ENCODE results near the gene ARHGAP10.
"Not testable (repeated sequence)": the region's sequence is repeated elsewhere in the genome, so short reads cannot be mapped to it uniquely, and the experiment has no call there.

ARHGAP10 gene

DNA sequence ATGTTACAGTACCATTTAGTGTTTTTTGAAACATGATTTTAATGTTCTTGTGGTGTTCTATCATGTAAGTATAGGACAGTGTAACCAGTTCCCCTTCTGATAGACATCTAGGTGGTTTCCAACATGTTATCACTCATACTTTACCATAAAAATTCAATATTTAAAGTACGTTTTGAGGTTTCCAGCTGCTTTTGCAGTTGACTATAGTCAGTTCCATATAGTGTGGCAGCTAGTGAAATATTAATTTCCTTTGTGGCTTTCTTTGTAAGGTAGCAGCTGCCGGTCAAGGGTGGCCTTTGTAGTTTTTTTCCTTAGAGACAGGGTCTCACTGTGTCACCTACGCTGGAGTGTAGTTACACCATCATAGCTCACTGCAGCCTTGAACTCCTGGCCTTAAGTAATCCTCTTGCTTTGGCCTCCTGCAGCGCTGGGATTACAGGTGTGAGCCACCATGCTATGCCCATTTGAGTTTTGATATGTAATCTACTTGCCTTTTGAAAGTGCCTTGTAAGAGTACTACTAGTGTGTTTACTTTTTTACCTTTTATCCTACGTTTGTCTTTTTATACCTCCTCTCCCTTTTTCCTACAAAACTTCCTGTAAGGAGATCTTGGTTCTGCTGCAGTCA is 63.0 kb downstream of the ARHGAP10 start:
- no peak for DNase-seq

DNA sequence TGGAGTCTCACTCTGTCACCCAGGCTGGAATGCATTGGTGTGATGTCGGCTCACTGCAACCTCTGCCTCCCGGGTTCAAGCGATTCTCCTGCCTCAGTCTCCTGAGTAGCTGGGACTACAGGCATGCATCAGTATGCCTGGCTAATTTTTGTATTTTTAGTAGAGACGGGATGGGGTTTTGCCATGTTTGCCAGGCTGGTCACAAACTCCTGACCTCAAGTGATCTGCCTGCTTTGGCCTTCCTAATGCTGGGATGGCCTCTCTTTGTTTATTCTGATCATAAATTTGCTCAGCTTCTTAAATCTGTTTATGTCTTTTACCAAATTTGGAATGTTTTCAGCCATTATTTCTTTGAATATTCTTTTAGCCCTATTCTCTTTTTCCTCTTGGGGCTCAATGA is 67.2 kb downstream of the ARHGAP10 start:
- not testable (repeated sequence) for DNase-seq

DNA sequence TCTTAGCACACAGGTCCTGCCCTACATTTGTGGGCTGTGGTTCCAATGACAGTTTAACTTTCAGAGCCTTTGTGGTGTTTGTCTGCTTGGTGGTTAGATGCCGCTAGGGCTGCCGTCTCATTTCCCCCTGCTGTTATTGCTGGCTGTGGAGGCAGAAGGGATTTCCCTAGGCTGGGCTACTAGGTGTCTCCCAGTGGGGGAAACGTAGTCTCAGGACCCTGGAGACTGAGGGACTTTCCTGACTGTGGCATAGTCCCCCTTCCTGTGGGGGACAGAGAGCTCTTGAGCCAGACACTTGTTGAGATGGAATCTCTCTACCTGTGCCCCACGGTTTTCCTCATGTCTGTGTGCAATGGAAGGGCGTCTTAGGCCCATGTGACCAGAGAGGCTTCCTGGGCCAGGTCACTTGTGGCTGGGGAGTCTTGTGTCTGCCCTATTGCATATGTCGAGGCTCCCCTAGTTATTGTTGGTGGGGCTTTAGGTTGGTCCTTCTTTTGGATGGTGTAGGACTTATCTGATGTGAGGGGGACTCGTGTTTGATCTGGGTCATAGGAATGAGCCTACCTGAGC is 68.2 kb downstream of the ARHGAP10 start:
- DNase-seq: no peak

DNA sequence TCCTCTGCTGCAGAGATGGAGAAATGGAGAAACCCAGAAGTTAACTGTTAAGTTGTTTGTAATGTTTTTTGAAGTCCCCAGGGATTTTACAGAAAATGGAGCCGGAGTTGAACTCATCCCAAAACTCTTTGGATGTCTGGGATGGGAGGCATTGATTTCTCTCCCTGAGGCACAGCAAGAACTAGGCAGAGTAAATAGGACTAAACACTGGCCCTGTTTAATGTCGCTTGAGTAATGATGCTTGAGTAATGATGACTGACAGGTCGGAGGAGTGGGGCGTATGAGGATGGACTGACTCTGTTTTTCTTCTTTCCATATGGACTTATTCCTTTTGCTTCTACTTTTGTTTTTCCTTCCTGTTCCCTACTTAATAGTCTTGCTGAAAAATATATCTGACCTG is 69.9 kb downstream of the ARHGAP10 start:
- DNase-seq: no peak

DNA sequence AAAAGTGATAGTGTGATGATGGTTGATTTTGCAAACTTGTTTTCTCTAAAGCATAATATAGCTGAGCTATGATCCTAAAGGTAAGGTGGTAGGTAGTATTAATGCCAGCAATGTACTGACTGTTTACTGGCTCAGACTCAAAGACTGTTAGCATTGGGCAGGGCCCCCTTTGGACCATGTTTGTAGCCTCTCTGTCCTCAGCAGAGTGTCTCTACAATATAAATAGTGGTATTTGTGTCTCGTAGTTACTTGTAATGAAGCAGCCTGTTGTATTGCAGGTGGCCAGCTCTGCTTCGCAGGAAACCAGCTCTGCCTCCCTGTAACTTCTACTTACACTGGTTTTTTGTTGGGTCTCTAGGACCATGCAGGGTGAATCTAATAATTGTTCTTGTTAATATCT is 70.5 kb downstream of the ARHGAP10 start:
- DNase-seq: no peak

DNA sequence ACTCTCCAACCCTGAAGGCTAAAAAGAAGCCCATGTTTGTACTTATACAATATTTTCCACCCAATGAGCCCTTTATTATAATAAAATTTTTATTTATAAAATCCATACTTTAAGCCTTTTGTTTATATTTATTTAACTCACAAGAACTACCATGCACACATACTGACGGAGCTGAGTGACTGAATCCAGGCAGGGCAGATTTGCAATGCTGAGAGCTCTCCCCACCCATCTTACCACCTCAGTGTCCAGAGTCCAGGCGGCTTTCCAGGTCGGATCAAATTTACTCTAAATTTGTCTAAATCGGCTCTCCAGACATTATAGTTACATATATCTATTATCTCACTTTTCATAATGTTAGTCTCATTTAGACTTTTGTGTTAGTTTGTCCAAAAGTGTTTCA is 74.1 kb downstream of the ARHGAP10 start:
- DNase-seq: no peak

DNA sequence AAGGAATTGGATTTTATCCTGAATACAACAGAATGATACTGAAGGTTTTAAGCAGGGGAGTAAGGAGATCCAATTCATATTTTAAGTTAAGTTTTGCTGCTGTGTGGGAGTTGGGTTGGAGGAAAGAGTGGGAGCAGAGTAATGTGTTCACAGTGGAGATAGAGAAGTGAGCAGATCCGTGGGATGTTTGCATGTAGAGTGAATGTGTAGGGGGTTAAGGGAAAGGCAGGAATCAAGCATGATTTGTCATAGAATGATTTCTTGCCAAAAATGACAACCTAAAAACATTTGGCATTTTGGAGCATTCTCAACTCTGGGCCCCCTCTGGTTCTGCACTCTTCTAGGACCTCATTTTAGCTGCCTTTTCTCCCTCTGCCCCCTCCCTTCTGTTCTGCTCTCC is 76.6 kb downstream of the ARHGAP10 start:
- no peak for DNase-seq

DNA sequence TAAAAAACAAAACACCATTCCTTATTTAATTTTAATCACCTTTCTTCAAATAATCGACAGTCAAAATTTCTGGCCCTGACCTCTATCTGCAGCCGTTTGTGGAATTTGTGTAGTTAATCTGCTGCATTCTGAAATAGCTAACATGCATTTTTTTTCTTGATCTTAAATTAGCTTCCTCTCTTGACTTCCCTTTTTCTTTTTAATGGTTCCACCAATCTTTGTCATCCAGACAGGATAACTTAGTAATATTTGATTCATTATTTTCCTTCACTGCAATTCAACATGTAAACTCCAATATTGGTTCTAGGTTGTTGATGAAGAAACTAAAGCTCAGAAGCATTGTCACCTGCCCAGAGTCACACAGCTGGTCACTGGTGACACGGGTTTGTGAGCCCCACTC is 77.3 kb downstream of the ARHGAP10 start:
- DNase-seq: no peak

DNA sequence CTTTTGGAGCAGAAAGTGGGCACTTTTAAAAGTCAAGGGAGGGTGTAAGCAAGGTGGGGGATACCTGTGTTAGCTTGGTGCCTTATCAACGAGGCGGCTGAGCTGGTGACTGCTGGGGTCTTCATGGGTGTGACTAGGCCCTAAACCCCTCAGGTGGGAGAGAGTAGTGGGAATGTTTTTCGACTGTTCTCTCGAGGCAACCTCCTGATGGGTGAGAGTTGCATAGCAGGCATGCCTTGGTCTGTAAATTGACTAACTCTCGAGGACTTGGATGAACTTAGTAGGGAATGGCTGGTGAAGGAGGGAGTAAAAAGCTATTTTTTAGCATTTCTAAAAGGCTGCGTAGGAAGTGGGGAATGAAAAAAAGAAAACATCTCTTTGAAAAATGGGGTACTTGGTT is 80.0 kb downstream of the ARHGAP10 start:
- no peak for DNase-seq

DNA sequence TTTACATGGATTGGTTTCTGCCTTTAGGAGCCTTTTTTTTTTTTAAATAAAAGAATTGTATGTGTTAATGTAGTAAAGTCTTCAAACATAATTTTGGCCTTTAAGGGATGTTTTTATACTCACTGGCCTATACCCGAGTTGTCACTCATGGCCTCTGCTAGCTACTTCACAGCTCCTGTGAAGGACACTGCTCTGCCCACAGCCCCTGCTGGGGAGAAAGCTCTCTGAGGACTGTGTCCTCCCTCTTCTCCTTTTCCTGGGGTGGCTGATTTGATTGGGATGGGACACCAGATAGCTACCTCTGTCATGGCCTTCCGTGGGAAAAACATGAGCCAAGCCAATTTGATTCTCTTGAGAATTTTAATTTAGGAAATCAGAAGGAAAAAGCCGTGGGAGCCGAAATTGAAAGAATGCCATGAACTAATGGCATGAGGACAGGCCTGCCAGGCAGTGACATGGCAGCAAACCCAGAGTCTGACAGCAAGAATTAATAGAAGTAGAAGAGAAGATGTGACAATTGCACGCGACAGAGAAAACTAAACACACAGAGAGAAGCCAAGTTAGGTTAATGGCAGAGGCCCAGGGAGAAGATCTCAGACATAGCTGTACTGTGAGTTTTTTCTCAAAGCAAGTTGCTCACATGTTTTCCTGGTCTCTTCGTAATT is 81.4 kb downstream of the ARHGAP10 start:
- DNase-seq: no peak

DNA sequence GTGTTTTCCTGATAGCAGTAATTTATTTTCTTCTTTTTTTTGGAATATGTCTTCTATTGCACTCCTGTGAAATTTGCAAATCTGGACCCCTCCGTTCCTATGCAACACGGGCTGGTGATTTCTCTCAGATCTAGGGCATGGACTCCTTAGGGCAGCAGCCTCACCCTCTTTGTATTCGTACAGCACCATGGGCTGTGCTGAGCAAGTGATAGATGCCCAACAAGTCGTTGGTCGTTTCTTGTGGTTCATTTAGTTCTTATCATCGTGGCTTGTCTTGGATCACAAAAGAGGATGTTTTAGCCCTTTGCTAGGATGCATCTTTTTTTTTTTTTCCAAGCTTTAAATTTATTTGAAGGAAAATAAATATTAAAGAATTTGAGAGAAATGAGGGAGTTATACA is 82.1 kb downstream of the ARHGAP10 start:
- no peak for DNase-seq

DNA sequence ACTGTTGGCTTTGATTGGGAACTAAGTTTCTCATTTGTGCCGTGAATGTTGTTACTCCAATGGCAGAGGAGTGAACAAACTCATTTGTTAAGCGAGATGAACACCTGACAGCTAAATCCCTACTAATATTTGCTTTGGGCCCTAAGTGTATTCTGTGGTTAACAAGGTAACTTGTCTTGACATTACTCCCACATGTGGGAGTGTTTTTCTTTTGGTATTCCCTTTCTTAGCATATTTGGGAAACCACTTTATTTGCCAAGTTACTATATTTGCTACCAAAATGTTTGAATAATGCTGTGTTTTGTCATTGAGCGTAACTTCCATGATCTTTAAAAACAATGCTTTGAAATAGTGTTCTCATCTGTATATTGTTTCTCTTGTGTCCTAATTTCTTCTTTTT is 82.5 kb downstream of the ARHGAP10 start:
- DNase-seq: no peak

DNA sequence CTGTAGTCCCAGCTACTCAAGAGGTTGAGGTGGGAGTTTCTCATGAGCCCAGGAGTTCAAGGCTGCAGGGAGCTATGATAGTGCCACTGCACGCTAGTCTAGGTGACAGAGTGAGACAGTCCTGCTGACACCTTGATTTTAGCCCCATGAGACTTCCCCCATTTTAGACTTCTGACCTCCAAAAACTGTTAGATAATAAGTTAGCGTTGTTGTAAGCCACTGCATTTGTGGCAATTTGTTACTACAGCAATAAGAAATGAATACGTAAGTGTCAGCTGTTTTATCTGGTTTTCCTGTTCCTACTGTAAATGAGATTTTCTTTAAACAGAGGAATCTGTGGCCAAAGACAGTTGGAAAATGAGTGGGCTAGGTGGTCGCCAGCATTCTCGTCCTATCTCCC is 83.9 kb downstream of the ARHGAP10 start:
- DNase-seq: no peak

DNA sequence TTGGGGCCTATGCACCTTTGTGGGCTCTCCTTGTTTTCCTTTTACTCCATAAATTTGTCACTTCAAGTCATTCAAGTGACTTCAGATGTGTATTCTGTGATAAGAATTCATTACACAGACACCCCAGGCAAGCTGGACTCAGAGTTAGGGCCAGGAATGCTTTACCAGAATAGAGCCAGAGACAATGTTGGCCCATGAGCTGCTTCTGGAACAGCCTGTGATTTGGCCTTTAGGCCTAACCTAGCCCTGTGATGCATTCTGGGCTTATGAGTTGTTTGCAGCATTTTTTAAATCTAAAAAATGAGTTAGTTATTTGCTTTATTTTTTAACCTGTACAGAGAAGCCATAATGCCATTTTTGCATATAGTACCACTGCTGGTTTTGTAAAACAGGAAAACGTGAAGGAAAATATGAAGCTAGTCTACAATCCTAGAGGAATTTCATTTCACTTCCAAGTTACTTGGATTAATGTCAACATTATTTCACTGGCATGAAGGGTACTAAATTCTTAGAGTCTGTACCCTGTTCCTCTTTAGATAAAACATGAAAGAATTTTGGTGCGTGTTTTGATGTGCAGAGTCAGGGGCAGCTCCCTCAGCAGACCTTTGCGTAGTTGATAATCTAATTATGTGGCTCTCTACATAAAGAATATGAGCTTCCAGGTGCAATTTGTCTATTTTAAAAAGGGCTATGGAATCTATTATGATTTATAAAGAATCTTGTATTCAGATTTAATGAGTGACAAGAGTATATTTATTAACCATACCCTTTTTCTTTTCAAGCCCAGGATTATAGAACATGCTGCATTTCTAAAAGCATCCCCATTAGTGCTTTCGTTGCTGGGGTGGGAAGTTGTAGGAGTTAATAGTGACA is 84.7 kb downstream of the ARHGAP10 start:
- no peak for DNase-seq

DNA sequence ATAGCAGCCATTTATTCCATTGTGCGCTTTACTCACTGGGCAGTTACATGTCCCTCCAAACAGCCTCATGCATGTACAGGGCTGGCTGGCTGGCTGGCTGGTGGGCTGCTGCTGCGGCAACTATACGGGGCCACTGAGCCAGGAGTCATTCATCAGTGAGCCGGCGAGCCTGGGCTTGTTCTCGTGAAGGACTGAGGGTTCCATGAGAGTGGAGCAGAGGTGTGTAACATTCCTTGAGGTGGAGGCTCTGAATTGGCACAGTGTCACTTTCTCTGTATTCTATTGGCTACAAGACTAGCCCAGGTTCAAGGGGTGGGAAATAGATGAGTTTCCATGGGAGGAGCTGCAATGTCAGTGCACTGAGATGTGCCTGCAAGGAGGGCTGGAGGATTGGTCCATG is 89.1 kb downstream of the ARHGAP10 start:
- no peak for DNase-seq

DNA sequence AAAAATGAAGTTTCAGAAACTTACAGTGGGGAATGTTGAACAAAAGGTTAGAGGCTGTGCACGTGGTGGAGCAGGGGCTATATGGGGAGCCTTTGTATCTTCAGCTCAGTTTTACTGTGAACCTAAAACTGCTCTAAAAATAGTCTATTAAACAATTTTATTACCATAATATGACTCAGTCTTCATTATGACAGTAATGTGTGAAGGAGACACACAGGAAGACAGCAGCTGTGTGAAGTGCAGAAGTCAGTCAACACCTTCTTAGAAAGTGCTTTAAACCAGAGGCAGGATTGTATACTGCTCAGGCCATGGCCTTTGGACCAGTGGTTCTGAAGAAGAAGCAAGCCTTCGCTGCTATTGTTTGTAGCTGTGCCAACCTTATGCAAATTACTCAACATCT is 89.7 kb downstream of the ARHGAP10 start:
- no peak for DNase-seq

DNA sequence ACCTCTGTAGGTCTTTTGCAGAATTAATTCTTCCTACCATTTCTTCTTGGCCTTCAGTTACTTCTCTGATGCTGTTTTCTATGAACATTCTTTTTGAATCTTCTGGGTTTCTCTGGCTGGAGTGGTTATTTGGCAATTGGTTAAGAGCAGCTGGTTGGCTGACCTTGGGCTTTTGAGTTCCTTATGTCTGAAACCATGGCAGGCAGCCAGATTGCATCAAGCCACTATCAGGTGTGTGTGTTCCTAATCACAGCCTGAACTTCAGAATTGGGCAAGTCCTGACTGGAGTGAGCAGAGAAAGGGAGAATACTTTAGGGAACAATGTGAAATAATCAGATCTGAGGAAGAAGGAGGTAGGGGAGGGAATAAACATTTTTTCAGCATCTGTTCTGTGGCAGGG is 90.2 kb downstream of the ARHGAP10 start:
- DNase-seq: no peak

DNA sequence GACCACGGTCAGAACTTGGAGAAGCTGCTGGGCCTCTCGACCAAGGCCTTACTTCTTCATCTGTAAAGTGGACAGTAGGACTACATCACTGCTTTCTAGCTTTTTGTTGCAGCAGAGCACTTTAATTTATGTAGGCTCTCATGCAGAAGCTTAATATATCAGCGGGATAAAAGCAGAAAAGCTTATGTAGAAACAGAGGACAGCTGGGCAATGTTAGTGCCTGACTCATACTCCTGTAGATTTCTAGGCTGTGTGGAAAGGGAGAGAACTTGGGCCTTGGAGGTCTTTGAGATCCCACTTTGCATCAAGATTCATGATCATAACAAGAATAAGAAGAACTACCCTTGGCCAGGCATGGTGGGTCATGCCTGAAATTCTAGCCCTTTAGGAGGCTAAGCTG is 91.2 kb downstream of the ARHGAP10 start:
- DNase-seq: no peak

DNA sequence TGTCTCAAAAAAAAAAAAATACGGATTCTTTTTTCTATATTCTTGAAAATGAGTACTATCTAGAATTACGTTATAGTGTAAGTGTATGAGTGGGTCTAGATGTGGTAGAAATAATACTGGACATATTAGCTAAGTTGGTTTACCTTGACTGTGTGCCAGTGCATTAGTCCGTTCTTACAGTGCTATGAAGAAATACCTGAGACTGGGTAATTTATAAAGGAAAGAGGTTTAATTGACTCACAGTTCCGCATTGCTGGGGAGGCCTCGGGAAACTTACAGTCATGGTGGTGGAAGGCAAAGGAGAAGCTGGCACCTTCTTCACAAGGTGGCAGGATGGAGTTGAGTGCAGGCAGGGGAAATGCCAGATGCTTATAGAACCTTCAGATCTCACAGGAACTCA is 92.4 kb downstream of the ARHGAP10 start:
- DNase-seq: no peak

DNA sequence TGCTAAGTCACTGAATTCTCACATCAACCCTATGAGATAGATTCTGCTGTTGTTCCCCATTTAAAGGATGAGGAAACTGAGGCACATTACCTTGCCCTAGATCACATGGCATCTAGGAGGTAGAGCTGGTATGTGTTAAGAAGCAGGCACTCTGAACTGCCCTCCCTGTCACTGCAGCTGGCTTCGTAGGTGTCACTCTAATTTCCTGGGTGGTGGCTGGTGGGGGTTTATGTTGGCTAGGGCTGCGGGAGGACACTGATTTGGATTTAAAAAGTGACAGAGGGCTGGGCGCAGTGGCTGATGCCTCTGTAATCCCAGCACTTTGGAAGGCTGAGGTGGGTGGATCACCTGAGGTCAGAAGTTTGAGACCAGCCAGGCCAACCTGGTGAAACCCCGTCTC is 93.0 kb downstream of the ARHGAP10 start:
- DNase-seq: no peak

DNA sequence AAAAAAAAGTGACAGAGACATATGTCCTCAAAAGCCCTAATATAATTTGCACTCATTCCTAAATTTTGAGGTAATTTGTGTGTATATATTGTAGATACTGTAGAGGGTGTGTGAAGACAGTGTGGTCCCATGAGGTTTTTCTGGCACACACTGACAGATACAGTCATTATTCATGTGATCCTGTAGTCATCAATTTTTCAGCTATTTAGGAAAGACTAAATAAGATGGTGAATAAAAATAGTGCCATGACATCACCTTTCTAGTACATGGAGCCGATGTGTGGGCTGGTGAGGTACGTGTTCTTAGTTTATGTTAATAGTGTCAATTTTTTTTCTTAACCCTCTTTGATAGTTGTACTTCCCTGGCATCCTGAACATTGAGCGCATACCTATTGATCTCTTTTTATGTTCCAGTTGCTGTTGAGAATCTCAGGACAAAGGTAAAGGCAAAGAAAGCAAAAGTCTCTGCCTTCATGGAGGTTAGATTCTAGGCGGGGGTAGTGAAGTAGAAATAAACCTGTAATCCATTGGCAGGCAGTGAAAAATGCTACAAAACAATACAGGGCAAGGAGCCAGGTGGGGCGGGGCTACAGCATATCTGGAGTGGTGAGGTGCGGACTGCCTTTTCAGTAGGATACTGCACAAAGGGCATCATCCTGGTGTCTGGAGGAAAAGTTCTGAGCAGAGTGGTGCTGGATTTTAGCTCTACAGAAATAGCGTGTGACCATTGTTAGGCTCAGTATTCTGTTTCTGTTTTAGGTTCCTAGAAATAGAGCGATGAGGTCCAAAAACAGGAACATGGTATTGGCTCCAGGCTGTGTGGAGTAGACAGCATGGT is 93.8 kb downstream of the ARHGAP10 start:
- no peak for DNase-seq

DNA sequence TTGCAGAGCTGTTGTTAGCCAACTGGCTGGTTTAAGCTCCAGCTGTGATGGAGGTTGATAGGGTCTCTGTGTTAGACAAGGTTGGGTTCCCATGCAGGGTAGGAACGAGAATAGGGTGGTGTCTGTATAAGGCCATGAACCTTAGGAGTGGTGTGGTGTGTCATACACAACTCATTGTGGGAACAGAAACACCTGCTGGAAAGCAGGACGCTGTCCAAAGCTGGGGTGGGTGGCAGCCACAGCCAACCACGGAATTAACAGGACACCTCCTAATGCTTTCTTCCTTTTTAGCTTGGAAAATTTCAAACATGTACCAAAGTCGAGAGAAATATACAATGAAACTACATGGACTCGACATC is 94.4 kb downstream of the ARHGAP10 start:
- no peak for DNase-seq

DNA sequence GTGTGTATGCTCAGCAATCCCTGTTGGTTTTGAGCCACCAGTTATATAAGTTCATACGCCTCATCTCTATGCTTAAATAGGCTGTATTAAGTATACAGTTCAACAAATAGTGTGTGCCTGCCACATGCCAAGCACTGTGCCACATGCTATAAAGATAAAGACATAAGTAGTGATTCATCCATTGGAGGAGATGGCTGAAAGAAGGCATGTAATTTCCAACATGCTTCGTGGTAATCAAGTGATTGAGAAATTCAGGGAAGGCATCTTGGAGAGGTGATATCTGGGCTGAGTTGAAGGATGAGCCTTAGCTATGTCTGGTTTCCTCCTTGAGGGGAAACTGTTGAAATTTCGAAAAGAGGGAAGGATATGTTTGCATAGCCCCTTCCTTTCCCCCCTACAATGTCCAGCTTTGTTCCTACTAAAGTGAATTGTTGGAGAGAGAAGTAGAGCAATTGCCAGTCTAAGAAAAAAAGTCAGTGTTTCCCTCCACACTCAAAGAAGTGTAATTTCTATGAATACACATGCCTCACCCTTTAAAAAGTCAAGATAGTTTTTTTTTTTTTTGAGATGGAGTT is 96.5 kb downstream of the ARHGAP10 start:
- no peak for DNase-seq

Measured in NCI-H1417 treated with DMSO at 0.1 percent for 48 hours (cell line).